GM12878 (cell line): ENCODE results near the gene AGAP1. TPM values are rescaled to one million over a fixed set of nuclear protein-coding genes. Genes with fewer than 3 reads are reported as not detected.

Source experiments
- ATAC-seq: fragments of 200-7000 bp; cut with Tn5 transposase; 3 replicates; pipeline ENCODE4 v1.9.1; 2020; ENCODE audit warnings: mild to moderate bottlenecking, moderate library complexity
- BruUV-seq: library from RNA; stranded (reverse); fragments of 400-500 nt; replicated peaks from 2 replicates; lab custom pipeline; 2021; lab: Mats Ljungman, UMichigan
- CTCF ChIA-PET: fragments of 300-600 bp; sonication (Branson Sonifier 250); formaldehyde crosslinking; extraction: SDS; loops from one replicate; lab custom pipeline; 2021; ENCODE audit warnings: inconsistent platforms; lab: Yijun Ruan, JAX
- POLR2A ChIA-PET: fragments of 350-600 bp; formaldehyde crosslinking; extraction: SDS; loops from one replicate; lab custom pipeline; 2021; ENCODE audit warnings: inconsistent platforms; lab: Charles Lee
- RAD21 ChIA-PET: fragments of 300-600 bp; sonication (Branson Sonifier 250); formaldehyde crosslinking; loops from one replicate; lab custom pipeline; 2023; ENCODE audit warnings: antibody characterized with exemption; ENCODE audit not compliant: unreplicated experiment; lab: Charles Lee
- SMC1A ChIA-PET: fragments of 300-600 bp; sonication (Branson Sonifier 250); formaldehyde crosslinking; loops from one replicate; lab custom pipeline; 2023; ENCODE audit not compliant: unreplicated experiment, uncharacterized antibody; lab: Charles Lee
- DNase-seq: peaks from one replicate; pipeline ENCODE4 v3.0.0-alpha.2; 2011; ENCODE audit warnings: low read depth, low spot score
- FAIRE-seq: peaks from 3 replicates; lab custom pipeline; 2011; peaks lifted over from hg19 to GRCh38; lab: Jason Lieb, UNC
- H2AFZ ChIP-seq: 2 replicates; pipeline ENCODE4 v1.6.0; 2011; ENCODE audit warnings: low read depth, low read length, control low read depth; ENCODE audit not compliant: control insufficient read depth
- H3K27ac ChIP-seq: 2 replicates; pipeline ENCODE4 v1.5.1; 2011; ENCODE audit warnings: control low read depth; ENCODE audit not compliant: control insufficient read depth, insufficient read depth
- H3K27me3 ChIP-seq, 2 experiments: replicated peaks in 1 of 2; 2 replicates each; pipeline versions ENCODE4 v1.6.0 to v1.6.1; 2011; ENCODE audit warnings: low read length in 1 of 2; ENCODE audit not compliant: control insufficient read depth in 2 of 2, insufficient read depth in 2 of 2
- H3K36me3 ChIP-seq, 2 experiments: 2 replicates each; pipeline ENCODE4 v1.5.1; 2011; ENCODE audit warnings: low read length in 1 of 2; ENCODE audit not compliant: control insufficient read depth in 2 of 2, insufficient read depth in 2 of 2
- H3K4me1 ChIP-seq: 2 replicates; pipeline ENCODE4 v1.6.1; 2011; ENCODE audit warnings: mild to moderate bottlenecking, low read length, moderate library complexity, mixed read lengths; ENCODE audit not compliant: control insufficient read depth, insufficient read depth
- H3K4me2 ChIP-seq: 2 replicates; pipeline ENCODE4 v1.6.0; 2011; ENCODE audit warnings: control low read depth; ENCODE audit not compliant: control insufficient read depth, insufficient read depth
- H3K4me3 ChIP-seq: fragments of 200-600 bp; sonication (generic); 2 replicates; pipeline ENCODE4 v1.5.1; 2016
- H3K79me2 ChIP-seq: 2 replicates; pipeline ENCODE4 v1.6.0; 2011; ENCODE audit warnings: low read length; ENCODE audit not compliant: control insufficient read depth, insufficient read depth
- H3K9ac ChIP-seq: 2 replicates; pipeline ENCODE4 v1.8.0; 2011; ENCODE audit warnings: low read length, control low read depth, mixed read lengths; ENCODE audit not compliant: control insufficient read depth, insufficient read depth
- H3K9me3 ChIP-seq: replicated peaks from 3 replicates; pipeline ENCODE4 v1.5.1; 2011; ENCODE audit warnings: mild to moderate bottlenecking, low read length; ENCODE audit not compliant: control insufficient read depth, insufficient read depth
- H4K20me1 ChIP-seq: 2 replicates; pipeline ENCODE4 v1.6.0; 2011; ENCODE audit not compliant: control insufficient read depth, insufficient read depth
- BMI1 ChIP-seq: fragments of 450-650 bp; IDR thresholded peaks from 2 replicates; pipeline ENCODE4 v1.6.1; 2016; ENCODE audit warnings: mild to moderate bottlenecking, moderate library complexity, borderline replicate concordance
- CEBPB ChIP-seq, 2 experiments: fragments of 150-350 bp in 1 of 2; IDR thresholded peaks; 2 replicates each; pipeline ENCODE4 v1.6.1; 2012 to 2014; ENCODE audit warnings: low read depth in 2 of 2, low read length in 2 of 2, borderline replicate concordance in 1 of 2, inconsistent platforms in 1 of 2
- EGR1 ChIP-seq, 2 experiments: IDR thresholded peaks; 1 replicate in 1 of 2; 2 replicates in 1 of 2; pipeline ENCODE4 v1.6.1; 2011 to 2012; ENCODE audit warnings: low read depth in 2 of 2, low read length in 2 of 2, borderline replicate concordance in 1 of 2, mild to moderate bottlenecking in 1 of 2, moderate library complexity in 1 of 2
- ETV6 ChIP-seq, 2 experiments: fragments of 450-650 bp in 1 of 2; IDR thresholded peaks in 1 of 2; conservative IDR thresholded peaks in 1 of 2; 2 replicates each; pipeline ENCODE4 v1.6.1; 2014; ENCODE audit warnings: antibody characterized with exemption in 1 of 2, borderline replicate concordance in 1 of 2, low read depth in 1 of 2, mild to moderate bottlenecking in 1 of 2, moderate library complexity in 1 of 2
- EZH2 ChIP-seq: IDR thresholded peaks from 2 replicates; pipeline ENCODE4 v1.6.1; 2012; ENCODE audit warnings: low read depth, mild to moderate bottlenecking, control low read depth, inconsistent platforms, low read length, borderline replicate concordance; ENCODE audit not compliant: control insufficient read depth
- FOS ChIP-seq: IDR thresholded peaks from 3 replicates; pipeline ENCODE4 v1.6.1; 2011; ENCODE audit warnings: borderline replicate concordance; ENCODE audit not compliant: insufficient read length; ENCODE audit errors: extremely low read depth
- HDAC6 ChIP-seq: fragments of 200-600 bp; sonication (generic); IDR thresholded peaks from one replicate; pipeline ENCODE4 v1.8.0; 2017; ENCODE audit warnings: antibody characterized with exemption; ENCODE audit not compliant: unreplicated experiment
- JUNB ChIP-seq: IDR thresholded peaks from 2 replicates; pipeline ENCODE4 v1.6.1; 2016; ENCODE audit warnings: antibody characterized with exemption, mild to moderate bottlenecking
- JUND ChIP-seq: IDR thresholded peaks from 2 replicates; pipeline ENCODE4 v1.6.1; 2012; ENCODE audit warnings: low read depth, mild to moderate bottlenecking, low read length, improper control_type of control experiment, moderate library complexity
- RAD51 ChIP-seq: fragments of 450-650 bp; IDR thresholded peaks from 2 replicates; pipeline ENCODE4 v1.6.1; 2016; ENCODE audit warnings: moderate library complexity, mild to moderate bottlenecking, inconsistent platforms
- SIX5 ChIP-seq: IDR thresholded peaks from 2 replicates; pipeline ENCODE4 v1.6.1; 2011; ENCODE audit warnings: mild to moderate bottlenecking, low read depth, low read length, moderate library complexity; ENCODE audit not compliant: severe bottlenecking
- SP1 ChIP-seq: IDR thresholded peaks from one replicate; pipeline ENCODE4 v1.6.1; 2011; ENCODE audit warnings: low read depth, low read length
- SREBF1 ChIP-seq: IDR thresholded peaks from 2 replicates; pipeline ENCODE4 v1.6.1; 2012; ENCODE audit warnings: mild to moderate bottlenecking, low read length
- TCF12 ChIP-seq: IDR thresholded peaks from 2 replicates; pipeline ENCODE4 v1.6.1; 2011; ENCODE audit warnings: low read depth, mild to moderate bottlenecking, low read length
- ZNF384 ChIP-seq: IDR thresholded peaks from 2 replicates; pipeline ENCODE4 v1.6.1; 2012; ENCODE audit warnings: low read depth, mild to moderate bottlenecking, low read length, improper control_type of control experiment, borderline replicate concordance
- WGBS: methylation state at CpG from one replicate; pipeline ENCODE4 v1.1.6; 2016; ENCODE audit warnings: low lambda C conversion rate; ENCODE audit not compliant: insufficient replicate concordance, insufficient coverage; ENCODE audit errors: missing lambda C conversion rate; 5-methylcytosine and 5-hydroxymethylcytosine counted together
- in situ Hi-C: fragments of 300-500 bp; cut with MboI; formaldehyde crosslinking; loops from 9 replicates; pipeline ENCODE4 v1.14.3; 2018; ENCODE audit warnings: mixed read lengths
- intact Hi-C: fragments of 100-400 bp; cut with micrococcal nuclease; formaldehyde crosslinking; loops from one replicate; pipeline ENCODE4 v1.14.2; 2022; ENCODE audit not compliant: unreplicated experiment
- polyA plus RNA-seq, 11 experiments: library from polyadenylated mRNA; depleted of rRNA in 4 of 11; unstranded in 6 of 11; stranded (reverse) in 5 of 11; fragments of >200 nt; fragmentation: Nextera tagmentation in 4 of 11; fragmentation: Illumina TruSeq in 1 of 11; extraction: Ambion mirVana in 4 of 11; extraction: Trizol in 1 of 11; gene quantifications; 1 replicate in 1 of 11; 2 replicates in 10 of 11; pipeline versions ENCODE4 v1.2.1 to v1.2.3, GENCODE V29; 2011 to 2016; ENCODE audit warnings: inconsistent platforms in 2 of 11, missing spikeins in 2 of 11, low read depth in 1 of 11
- total RNA-seq, 4 experiments: library from RNA; depleted of rRNA in 3 of 4; stranded (reverse); fragments of >200 nt in 3 of 4; fragmentation: Illumina TruSeq in 1 of 4; extraction: Trizol in 1 of 4; gene quantifications; 2 replicates each; pipeline versions ENCODE4 v1.2.1 to v1.2.3, GENCODE V29; 2013 to 2021
- TF ChIP-seq, protein P1 (sequence below): IDR thresholded peaks from 2 replicates; pipeline ENCODE4 v1.6.1; 2011; ENCODE audit warnings: borderline replicate concordance, low read depth, mild to moderate bottlenecking, moderate library complexity, low read length; ENCODE audit not compliant: insufficient read depth, poor library complexity, severe bottlenecking
- TF ChIP-seq, protein P2 (sequence below): fragments of 450-650 bp; IDR thresholded peaks from 2 replicates; pipeline ENCODE4 v1.6.1; 2014; ENCODE audit warnings: mild to moderate bottlenecking

AGAP1 gene
- total and polyA plus RNA-seq, 10 of the 15 experiments (the other 5 are each of a cell fraction or from before 2014, with no cell fraction given), result 0.05 to 0.15 (median 0.06) TPM; not detected in 7

DNA sequence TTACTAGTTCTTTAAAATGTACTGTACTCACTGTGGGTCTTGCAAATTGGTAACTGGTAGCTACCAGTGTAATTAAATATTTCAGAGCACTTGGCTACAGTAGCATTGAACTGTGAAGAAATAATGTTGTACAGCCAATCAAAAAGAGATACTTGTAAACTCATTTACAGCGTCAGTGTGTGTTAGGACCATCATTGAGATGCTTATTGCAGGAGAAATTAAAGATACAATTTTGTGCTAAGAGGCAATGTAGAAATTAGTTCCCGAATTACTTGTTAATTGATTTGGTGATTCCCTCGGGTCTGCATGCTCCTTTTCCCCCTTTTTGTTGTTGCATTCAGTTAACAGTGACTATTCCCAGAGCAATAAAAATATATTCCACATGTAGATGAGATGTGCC lies 330.5 kb downstream of the AGAP1 start:
- no peak for ATAC-seq
- no peak for FAIRE-seq
- no TSS peak for BruUV-seq
- ChIA-PET POLR2A (no interaction called here), CTCF (no interaction called here), SMC1A (no interaction called here), RAD21 (no interaction called here)
- no peak for TF ChIP-seq SREBF1
- no peak for TF ChIP-seq FOS
- no peak for TF ChIP-seq EZH2
- no peak for TF ChIP-seq JUNB
- no peak for TF ChIP-seq ZNF384
- Histone ChIP-seq H3K36me3 (no peaks in the 10 kb centered on the region), H3K9ac (no peak overlapping the region), H3K9me3 (no peaks in the 10 kb centered on the region), H3K4me2 (no peak overlapping the region), H3K27ac (no peak overlapping the region), H3K79me2 (no peaks in the 10 kb centered on the region), H3K4me1 (no peaks in the 10 kb centered on the region), H2AFZ (no peak overlapping the region), H3K27me3 (no peaks in the 10 kb centered on the region), H4K20me1 (no peaks in the 10 kb centered on the region), H3K4me3 (no peak overlapping the region)
- DNase-seq, result no peak
- WGBS, result 13% methylated on average over 3 of the region's 3 CpGs
- intact Hi-C loops, result no loop called here
- in situ Hi-C loops, result no loop called here

DNA sequence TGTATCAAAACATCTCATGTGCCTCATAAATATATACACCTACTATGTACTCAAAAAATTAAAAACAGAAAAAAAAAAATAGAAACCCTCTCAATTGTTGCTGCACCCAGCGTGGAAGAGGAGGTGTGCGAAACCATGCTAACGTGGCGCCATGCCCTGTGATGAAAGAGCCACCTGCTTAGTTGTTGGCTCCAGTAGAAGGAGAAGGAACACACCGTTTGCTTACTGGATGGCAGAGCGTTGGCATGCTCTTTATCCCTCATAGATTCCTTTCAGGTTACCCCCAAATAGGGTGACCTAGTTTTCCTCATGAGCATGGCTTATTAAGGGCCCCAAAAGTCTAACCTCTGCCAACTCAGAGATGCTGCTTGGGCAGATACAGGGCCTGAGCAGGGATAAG lies 332.1 kb downstream of the AGAP1 start:
- ChIA-PET SMC1A (no interaction called here), CTCF (no interaction called here), POLR2A (no interaction called here), RAD21 (no interaction called here)
- no peak for DNase-seq
- in situ Hi-C loops (no loop called here), intact Hi-C loops (no loop called here)
- WGBS, result 16% methylated on average over 6 of the region's 6 CpGs
- H3K27ac ChIP-seq, result no peak overlapping the region
- H3K4me3 ChIP-seq, result no peak overlapping the region
- no TSS peak for BruUV-seq
- H3K9ac ChIP-seq, result no peak overlapping the region
- H3K4me1 ChIP-seq, result no peaks in the 10 kb centered on the region
- no peak overlapping the region for H2AFZ ChIP-seq
- H4K20me1 ChIP-seq, result no peaks in the 10 kb centered on the region
- H3K27me3 ChIP-seq, result no peaks in the 10 kb centered on the region
- FAIRE-seq, result no peak
- no peak overlapping the region for H3K4me2 ChIP-seq
- no peaks in the 10 kb centered on the region for H3K36me3 ChIP-seq
- ATAC-seq, result no peak
- no peaks in the 10 kb centered on the region for H3K79me2 ChIP-seq
- no peaks in the 10 kb centered on the region for H3K9me3 ChIP-seq
- TF ChIP-seq SP1 (no peak), TCF12 (no peak), BMI1 (no peak), EGR1 (IDR thresholded peaks at IDR 0.05; ENCODE audit: borderline replicate concordance in 1 of 2, low read depth in 2 of 2, low read length in 2 of 2) (no peak), JUND (no peak), ETV6 (conservative IDR thresholded peaks at IDR 0.05 in 1 of 2, IDR thresholded peaks at IDR 0.05 in 1 of 2; ENCODE audit: borderline replicate concordance in 1 of 2, low read depth in 1 of 2) (no peak), RAD51 (no peak), HDAC6 (no peak), SIX5 (no peak), CEBPB (IDR thresholded peaks at IDR 0.05; ENCODE audit: borderline replicate concordance in 1 of 2, low read depth in 2 of 2, low read length in 2 of 2) (no peak), EZH2 (no peak)
- TF ChIP-seq, protein P1, sequence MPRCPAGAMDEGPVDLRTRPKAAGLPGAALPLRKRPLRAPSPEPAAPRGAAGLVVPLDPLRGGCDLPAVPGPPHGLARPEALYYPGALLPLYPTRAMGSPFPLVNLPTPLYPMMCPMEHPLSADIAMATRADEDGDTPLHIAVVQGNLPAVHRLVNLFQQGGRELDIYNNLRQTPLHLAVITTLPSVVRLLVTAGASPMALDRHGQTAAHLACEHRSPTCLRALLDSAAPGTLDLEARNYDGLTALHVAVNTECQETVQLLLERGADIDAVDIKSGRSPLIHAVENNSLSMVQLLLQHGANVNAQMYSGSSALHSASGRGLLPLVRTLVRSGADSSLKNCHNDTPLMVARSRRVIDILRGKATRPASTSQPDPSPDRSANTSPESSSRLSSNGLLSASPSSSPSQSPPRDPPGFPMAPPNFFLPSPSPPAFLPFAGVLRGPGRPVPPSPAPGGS, result no peak
- TF ChIP-seq, protein P2, sequence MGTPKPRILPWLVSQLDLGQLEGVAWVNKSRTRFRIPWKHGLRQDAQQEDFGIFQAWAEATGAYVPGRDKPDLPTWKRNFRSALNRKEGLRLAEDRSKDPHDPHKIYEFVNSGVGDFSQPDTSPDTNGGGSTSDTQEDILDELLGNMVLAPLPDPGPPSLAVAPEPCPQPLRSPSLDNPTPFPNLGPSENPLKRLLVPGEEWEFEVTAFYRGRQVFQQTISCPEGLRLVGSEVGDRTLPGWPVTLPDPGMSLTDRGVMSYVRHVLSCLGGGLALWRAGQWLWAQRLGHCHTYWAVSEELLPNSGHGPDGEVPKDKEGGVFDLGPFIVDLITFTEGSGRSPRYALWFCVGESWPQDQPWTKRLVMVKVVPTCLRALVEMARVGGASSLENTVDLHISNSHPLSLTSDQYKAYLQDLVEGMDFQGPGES, result no peak
